Umbilical cord (tissue), 2 donors: Measurements from ENCODE around the gene CNGB1. TPM values are rescaled to one million over a fixed set of nuclear protein-coding genes. Genes with fewer than 3 reads are reported as not detected.
"Not testable (repeated sequence)": the region's sequence is repeated elsewhere in the genome, so short reads cannot be mapped to it uniquely, and the experiment has no call there.

Experiments
- DNase-seq: peaks from one replicate; pipeline ENCODE4 v3.0.0-alpha.2; 2015; ENCODE audit warnings: low spot score
- total RNA-seq: library from RNA; depleted of rRNA; stranded (reverse); fragments of >200 nt; gene quantifications from one replicate; pipeline ENCODE4 v1.2.3, GENCODE V29; 2014; ENCODE audit warnings: low replicate concordance; ENCODE audit not compliant: insufficient read depth

Gene CNGB1
- 0.72 TPM for total RNA-seq

DNA sequence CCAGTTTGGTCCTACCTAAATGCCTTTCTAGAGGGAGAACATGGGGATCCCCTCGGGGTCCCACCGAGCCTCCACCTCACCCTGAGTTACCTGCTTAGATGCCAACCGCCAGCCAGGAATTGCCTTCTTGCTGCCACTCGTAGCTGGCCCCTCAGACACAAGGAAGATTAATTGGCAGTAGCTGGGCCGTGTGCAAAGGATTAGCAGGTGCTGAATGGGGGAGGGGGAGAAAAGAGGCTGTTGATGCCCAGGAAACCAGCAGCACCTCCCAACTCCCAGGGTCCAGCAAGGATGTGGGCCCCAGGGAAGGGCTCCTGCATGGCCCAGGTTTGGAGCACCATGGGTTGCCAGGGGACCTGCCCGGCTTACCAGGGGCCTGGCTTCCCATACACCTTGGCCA is at the start of gene CNGB1:
Gene CNGB1 (minus strand): TSS at position 159 of the 400 bp plus-strand sequence. CDS start 3,842 bp downstream, outside the sequence.
- no peak for DNase-seq

DNA sequence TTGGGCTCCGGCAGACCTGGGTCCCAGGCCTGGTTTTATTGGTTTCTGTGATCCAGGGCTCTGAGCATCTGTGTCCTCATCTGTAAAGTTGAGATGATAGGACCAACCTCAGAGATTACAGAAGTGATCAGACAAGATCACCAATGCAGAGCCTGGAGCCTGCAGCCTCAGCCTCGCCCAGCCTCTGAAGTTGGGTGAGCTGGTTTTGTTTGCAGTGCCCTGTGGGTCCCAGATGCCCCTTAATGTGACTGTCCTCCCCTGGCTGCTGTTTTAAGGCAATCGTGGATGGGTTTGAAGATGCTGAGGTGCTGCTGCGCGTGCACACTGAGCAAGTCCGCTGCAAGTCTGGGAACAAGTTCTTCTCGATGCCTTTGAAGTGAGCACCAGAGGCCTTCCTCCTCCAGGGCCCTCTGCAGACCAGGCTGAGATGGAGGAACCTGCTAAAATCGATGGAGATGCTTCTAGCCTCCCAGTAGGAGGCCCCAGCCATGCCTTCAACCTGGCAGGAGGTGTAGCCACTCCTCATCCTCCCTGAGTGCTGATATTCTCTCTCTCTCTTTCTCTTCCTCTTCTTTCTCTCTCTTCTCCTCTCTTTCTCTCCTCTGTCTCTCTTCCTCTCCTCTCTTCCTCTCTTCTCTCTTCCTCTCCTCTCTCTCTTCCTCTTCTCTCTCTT is 49.1 kb upstream of the CNGB1 start:
- no peak for DNase-seq

DNA sequence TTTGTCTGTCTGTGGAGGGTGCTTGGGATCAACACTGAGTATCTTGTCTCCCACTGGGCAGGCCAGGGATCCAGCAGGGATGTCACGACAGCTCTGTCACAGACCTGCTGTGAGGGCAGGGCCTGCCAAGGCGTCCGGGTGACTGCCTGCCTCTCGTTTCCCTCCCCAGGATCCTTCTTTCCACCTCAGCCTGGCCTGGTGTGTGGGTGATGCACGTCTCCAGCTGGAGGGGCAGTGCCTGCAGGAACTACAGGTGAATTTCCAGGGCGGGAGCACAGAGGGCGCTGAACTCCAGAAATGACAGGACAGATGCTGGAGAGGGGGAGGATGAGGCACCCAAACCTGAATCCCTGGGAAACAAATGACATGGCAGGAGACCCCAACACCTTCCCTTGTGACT is 47.9 kb upstream of the CNGB1 start:
- DNase-seq = no peak

DNA sequence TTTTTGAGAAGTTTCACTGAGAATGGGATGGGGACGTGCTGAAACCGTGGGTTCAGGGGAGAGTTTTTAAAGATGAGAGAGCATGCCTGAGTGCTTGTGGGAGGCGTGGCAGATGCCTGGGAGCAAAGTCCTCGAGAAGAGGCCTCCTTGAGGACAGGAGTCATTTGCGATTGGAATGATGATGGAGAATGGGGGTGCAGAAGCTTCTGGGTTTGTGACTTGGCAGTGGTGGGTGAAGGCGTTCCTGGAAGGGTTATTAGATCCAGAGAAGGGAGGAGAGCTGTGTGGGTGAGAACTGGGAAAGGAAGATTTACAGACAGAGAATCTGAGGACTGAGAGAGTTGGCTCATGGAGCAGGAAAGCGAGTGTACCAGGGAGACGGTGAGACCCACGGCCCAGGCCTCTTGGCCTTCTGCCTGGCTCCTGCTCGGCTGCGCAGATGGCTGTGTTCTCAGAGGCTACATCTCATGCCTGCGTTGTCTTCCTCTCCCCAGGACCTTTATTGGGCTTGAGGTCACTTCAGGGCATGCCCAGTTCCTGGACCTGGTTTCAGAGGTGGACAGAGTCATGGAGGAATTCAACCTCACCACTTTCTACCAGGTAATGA is 46.0 kb upstream of the CNGB1 start:
- no peak for DNase-seq

DNA sequence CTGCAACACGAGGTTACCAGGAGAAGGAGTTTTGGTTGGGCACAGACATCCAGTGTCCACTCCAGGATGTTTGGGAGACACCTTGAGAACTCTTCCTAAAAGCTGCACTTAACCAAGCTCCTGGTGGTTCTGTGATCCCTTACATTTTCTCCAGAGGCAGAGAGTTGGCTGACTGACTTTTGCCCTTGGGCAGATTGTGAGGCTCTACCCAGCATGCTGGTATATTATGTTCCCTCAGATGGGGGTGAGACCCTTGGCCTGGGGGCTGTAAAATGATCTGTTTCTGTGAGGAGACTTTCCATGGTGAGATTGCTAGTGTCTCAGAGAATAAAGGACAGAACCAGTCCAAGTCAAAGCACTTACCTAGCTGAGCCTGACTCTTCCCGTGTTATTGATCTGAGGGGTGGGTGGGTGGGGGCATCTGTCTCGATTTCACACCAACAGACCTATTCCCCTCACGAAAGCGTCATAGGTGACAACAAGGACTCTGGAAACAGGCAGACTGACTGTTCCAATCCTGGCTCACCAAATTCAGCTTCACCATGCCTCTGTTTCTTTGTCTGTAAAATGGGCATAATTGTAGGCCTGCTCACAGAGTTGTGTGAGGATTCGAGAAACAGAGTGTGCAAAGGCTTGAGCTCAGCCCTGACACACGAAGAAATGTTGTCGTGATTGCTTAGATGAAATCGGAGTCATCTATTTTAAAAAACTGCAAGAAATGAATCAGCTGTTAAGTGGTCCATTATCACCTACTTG is 42.5 kb upstream of the CNGB1 start:
- no peak for DNase-seq

DNA sequence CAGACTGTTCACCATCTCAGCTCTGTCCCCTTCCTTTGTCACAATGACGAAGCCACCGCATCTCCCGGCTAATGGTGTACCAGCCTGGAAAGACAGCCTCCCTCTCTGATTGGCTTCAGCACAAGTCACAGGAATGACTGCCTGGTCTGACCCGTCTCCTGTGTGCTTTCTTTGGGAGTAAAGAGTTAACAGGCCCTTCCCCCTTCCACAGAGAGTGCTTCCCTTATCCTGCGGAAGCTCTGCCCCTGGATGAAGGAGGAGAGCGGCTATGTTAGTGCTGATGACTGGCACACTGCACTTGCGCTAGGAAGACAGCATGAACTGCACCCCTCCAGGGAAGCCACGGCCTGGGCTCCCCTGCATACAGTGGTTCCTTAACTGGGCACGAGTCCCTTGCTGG is 41.6 kb upstream of the CNGB1 start:
- DNase-seq = no peak

DNA sequence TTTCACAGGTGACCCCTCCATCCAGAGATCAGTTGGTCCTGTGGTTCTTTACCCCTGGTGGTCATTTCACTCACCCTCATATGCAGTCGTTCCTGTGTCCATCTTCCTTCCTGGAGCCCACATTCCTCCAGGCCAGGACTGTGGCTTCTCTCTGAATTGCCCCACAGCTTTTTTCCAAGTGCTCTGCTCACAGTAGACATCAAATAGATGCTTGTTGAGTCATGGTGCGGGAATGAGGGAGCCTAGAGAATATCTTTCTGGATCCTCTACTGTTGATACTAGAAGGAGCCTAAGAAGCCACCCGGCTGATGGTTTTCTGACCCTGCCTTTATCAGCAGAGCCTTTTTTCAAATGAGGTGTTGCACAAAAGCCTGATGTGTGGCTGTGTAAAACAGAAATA is 40.7 kb upstream of the CNGB1 start:
- peak; percentile 71 for DNase-seq

DNA sequence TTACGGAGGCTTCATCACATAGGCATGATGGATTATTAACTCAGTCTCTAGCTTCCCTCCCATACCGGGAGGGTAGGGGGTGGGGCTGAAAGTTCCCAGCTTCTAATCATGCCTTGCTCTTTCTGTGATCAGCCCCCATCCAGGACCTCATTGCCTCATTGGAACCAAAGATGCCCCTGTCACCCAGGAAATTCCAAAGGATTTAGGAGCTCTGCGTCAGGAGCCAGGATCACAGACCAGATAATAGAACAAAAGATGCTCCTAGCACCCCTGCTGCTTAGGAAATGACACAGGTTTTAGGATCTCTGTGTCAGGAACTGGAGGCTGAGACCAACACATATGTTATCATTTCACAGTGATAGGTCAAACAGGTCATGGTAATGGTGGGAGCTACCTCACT is 40.0 kb upstream of the CNGB1 start:
- DNase-seq = no peak

DNA sequence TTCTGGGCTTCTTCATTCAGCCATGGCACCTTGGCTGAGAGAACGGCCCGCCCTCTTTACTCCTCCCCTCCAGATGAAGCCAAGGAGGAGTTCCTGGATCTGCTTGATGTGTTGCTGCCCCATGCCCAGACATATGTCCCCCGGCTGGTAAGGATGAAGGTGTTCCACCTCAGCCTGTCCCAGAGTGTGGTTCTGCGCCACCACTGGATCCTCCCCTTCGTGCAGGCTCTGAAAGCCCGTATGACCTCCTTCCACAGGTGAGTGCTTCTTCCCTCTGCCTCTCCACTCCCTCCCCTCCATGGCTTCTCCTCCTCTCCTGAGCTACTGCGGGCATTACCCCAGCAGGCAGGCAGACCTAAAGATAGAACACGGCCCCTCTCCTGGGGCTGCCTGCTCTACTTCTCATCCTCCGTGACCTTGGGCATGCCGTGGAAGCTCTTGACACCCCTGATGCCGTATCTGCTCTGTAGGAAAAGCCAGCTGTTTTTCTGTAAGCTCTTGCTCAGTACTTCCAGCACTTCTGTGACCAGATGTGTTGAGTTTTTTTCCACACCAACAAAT is 39.0 kb upstream of the CNGB1 start:
- no peak for DNase-seq

DNA sequence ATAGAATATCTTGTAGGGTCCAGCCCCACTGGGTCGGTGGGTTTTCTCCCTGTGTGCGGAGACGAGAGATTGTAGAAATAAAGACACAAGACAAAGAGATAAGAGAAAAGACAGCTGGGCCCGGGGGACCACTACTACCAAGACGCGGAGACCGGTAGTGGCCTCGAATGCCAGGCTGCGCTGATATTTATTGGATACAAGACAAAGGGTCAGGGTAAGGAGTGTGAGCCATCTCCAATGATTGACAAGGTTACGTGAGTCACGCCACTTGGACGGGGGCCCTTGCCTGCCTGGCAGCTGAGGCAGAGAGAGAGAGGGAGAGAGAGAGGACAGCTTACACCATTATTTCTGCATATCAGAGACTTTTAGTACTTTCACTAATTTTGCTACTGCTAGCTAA is 33.8 kb upstream of the CNGB1 start:
- not testable (repeated sequence) for DNase-seq

DNA sequence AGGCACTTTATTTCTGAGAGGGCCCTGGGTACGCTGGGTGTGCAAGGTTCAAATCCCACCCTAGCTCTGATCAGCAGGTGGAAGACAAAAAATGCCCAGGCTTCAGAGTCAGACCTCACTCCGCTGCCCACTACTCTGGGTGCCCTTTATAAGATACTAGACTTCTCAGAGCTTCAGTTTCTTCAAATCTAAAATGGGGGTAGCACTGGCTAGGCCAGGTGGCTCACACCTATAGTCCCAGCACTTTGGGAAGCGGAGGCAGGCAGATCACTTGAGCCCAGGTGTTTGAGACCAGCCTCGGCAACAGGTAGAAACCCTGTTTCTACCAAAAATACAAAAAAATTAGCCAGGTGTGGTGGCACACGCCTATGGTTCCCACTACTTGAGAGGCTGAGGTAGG is 32.0 kb upstream of the CNGB1 start:
- DNase-seq = no peak

DNA sequence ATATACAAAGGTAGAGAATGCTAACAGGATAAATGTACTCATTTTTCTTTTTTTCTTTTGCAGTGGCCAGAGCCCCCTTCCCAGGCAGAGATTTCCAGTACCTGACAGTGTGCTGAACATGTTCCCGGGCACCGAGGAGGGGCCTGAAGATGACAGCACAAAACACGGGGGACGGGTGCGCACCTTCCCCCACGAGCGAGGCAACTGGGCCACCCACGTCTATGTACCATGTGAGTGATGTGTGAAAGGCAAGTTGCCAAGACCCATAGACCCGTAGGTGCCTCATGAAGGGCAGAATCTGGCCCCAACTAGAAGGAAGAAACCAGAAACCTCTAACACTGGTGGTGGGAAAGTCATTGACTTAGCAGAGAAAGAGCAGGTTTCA is 31.5 kb upstream of the CNGB1 start:
- DNase-seq = no peak

DNA sequence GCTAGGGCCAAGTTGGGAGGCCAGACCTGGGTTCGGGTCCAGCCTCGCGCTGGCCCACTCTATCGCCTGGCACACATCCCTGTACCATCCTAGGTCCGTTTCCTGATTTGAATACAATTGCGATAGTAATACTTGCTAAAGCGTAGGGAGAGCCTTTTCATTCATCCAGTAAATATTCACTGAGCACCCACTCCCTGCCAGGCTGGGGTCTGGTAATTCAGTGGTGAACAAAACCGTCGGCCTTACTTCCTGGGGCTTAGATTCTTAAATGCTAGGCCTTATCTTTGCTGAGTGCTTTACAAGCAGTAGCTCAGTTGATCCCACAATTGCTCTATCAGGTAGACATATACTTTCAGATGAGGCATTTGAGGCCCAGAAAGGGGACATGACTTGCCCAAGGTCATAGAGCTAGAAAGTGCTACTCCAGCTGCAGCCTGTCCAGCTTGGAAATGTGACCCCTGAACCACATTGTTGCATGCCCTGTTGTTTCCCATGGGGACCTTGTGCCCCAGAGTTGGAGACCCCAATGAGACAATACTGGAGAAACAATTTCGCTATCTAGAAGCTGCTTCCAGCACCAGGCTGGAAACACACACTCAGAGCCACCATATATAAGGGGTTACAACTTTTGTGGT is 31.0 kb upstream of the CNGB1 start:
- no peak for DNase-seq

DNA sequence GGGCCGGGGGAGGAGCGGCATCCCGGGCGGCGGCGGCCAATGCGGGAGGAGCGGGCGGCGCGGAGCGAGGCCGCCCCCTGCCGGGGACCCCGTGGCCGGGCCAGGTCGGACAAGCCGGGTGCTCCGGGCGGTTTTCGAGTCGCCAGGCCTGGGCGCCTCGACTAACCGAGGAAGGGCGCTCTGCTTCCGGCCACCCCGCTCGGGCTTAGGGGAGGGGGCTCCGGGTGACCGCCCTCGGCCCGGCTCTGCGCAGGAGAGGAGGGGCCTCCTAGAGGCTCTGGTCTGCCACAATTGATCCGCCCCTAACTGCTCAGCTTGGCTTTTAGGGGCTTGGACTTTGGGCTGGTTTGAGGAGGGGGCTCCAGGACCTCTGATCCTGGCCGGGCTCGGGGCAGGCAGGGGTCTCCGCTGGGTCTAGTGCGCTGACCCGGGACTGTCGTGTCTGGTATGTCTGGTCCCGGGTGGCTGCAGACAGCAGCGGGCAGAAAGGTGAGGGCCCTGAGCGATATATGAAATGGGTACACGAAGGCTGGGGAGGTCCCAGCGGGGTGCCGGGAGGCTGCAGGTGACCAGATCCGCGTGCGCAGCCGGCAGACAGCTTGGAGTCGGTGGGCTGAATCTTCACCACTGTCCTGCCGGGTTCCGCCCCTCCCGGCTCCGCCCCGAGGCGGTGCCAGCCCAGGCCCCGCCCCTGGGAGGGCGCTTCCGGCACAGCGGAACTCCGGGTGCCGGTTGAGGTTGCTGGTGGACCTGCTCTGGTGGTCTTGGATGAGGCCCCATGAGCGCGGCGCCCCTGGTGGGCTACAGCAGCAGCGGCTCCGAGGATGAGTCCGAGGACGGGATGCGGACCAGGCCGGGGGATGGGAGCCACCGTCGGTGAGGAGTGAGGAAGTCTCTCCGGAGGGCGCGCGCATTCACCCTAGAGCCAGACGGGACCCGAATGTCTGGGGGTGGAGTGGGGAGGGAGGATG is 30.1 kb upstream of the CNGB1 start, which contains the start of gene USB1:
Gene USB1 (plus strand): TSS at position 702 of the 971 bp plus-strand sequence. CDS start 77 bp downstream, at position 779.
- peak; percentile 87 for DNase-seq

DNA sequence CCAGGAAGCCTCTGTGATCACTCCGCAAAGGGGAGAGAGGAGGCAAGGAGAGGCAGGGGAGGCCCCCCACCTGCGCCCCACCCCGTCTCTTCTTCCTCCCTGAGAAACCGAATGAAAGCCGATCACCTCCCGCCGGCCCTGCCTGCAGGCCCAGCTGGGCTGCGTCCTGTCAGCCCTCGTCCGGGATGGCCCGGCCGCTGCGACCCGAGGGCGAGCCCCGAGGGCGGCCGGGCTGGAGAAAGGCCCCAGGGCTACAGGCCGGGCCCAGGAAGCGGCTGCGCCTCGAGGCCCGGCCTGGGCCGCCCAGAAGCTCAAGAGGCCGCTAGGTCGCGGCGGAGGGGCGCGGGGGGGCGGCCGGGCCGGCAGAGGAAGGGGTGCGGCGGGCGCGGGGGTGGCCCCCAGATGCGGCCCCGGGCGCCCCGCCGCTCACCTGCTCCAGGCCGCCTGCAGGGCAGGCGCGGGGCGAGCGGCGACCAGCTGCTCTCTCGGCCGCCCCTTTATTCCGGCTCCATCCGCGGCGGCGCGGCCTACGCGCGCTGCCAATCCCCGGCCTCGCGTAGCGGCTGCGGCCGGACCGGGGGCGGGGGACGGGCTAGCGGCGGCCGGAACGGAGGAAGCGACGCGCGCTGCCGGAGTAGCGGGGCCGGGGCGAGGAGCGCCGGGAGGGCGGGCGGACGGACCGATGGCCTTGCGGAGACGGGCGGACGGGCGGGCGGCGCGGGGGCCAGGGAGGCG is 29.2 kb upstream of the CNGB1 start, which contains the start of gene ZNF319:
Gene ZNF319 (minus strand): TSS at position 702 of the 735 bp plus-strand sequence. CDS start 2,407 bp downstream, outside the sequence.
- DNase-seq = no peak

DNA sequence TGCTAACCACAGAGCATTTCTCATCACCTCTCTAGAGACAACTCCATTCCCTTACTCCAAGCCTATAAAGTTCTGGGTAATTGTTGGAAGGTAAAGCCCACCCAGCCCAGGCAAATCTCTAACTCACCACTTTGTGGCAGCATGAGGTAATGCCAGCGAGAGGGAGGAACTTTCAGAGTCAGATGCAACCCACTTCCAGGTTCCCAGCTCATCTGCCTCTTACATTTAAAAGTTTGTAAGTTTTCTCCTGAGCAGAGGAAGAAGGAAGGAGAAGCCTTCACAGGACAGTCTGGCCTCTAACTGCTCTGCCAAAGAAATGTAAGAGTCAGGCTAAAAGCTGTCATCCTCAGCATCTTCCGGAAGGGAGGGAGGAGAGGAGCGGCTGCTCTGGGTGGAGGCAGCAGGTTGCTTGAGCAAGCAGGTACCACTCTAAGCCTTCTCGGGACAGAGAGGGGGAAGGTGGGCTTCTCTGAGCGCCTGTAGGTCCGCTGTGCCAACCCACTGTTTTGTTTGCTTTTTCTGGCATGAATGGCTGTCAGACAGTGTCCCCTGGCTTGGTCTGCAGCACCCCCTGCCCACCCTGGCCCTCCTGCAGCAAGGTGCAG is 28.5 kb upstream of the CNGB1 start:
- DNase-seq = peak; percentile 54

DNA sequence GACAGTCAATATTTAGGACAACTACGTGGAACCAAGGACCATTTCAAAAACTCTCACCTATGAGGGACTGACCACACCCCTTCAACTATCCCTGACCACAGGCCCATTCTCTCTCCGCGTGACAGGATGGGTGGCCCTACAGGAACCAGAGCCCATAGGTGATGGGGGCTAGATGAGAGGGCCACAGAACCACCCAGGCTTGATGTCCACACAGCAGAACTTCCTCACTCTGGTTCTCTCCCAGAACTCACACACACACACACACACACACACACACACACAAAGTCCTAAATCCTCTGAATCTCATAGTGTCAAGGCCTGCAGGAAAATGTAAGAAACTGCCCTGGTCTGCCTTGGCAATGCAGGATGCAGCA is 28.1 kb upstream of the CNGB1 start:
- DNase-seq = no peak

DNA sequence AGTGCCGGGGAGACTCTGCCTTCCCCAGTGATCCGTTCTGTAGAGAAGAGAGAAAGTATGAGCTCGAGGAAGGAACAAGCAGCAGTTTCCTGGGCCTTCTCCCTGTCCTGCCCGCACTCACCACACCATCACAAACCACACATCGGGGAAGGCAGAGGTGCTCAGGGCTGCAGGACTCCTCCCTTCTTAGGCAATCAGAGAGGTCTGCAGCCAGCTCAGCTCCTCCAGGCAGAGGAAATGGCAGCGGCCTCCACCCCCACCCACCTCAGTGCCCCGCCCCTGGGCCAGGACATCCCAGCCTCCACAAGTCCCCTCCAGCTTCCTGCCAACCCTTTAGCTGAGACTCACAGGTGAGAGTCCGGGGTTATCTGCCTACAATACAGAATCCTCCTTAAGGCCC is 27.6 kb upstream of the CNGB1 start:
- DNase-seq = no peak

DNA sequence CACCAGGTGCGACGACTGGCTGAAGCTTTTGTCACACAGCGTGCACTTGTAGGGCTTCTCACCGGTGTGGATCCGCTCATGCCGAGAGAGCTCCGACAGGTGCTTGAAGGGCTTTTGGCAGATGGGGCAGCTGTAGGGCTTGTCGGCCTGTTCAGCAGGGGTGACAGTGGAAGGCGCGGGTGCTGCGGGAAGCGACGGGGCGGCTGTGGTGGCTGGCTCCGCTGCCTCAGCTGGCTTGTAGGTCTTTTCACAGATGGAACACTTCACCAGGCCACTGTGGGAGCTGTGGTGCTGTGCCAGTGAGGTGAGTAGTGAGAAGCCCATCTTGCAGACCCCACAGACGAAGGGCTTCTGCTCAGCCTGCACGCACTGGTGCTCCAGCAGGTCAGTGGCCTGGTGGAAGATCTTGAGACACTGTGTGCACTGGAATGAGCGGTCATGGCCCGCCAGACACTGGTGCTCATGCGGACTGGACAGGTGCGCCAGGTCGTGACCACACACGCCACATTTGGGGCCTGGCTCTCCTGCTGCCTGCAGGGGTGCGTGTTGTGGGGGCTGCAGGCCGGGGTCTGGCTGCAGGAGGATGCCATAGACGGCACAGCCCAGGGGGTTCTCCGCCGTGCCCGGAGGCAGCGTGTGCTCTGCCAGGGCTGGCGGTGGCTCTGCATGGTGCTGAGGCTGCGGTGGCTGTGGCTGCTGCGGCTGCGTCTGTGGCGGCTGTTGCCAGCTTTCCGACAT is 26.8 kb upstream of the CNGB1 start:
- DNase-seq = no peak
